Retina (tissue), 1 donor: ENCODE results near the gene APIP.

Source experiments
- DNase-seq: peaks from one replicate; pipeline ENCODE4 v3.0.0-alpha.2; 2016

Gene APIP

DNA sequence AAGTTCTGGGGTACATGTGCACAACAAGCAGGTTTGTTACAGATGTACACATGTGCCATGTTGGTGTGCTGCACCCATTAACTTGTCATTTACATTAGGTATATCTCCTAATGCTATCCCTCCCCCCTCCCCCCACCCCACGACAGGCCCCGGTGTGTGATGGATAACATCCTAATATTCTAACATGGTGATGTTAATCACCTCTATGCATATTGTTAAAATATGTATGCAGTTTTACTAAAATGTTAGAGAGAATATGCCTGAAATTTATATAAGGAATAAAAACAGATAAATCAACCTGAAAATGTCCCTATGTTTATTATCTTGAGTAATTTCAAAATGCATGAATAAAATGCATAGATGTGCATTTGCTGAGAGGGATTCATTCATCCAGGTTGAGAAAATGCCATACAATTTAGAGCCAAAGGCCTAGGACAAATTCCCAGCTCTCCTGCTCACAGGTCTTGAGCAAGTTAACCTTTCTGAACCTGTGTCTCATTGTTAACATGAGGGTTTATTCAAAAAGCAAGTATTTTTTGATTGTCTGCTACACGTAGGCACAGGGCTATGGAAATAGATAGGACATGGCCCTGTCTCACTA is 38.7 kb downstream of the APIP start:
- no peak for DNase-seq

DNA sequence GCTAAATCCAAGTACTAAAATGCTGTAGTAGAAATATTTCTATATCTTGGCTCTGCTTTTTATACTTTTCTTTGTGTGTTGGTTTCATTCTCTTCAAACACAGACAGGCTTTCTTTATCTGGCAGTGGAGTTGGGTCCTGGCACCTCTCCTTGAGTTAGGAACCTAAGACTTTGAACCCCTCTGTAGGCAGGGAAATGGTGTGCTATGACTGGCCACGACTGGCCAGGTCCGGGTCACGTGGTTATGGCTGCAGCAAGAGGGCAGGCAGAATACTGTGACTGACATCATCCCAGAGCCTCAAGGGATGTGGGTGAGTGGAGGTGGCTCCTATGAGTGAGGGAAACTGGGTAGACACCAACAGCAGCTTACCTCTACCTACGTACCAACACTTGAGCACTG is 42.0 kb downstream of the APIP start:
- no peak for DNase-seq

DNA sequence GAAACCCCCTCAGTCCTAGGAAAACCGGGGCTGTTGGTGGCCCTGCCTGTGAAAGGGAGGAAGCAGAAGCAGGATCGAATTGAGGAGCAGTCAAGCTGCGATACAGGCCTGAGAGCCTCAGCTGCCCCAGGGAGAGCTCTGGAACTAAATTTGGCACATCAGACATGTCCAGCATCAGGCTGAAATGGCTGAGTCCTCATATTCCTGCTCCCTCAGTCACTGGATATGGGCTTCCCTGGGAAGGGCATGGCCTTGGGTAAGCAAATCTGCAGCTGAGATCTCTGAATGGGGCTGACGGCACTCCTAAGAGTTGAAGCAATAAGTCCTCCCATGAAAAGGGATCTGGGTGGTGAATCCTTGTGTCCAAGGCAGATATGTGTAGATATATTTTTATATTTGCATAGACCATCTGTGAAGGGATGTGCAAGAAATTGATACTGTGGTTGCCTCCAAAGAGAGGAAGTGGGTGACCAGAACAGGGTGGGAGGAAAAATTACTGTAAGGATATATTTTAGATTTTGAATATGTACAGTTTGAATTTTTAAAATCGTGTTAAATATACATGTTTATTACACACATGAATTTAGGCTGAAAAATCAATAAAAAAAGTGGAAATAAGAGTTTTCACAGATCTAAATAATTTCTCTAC is 45.5 kb downstream of the APIP start:
- no peak for DNase-seq

DNA sequence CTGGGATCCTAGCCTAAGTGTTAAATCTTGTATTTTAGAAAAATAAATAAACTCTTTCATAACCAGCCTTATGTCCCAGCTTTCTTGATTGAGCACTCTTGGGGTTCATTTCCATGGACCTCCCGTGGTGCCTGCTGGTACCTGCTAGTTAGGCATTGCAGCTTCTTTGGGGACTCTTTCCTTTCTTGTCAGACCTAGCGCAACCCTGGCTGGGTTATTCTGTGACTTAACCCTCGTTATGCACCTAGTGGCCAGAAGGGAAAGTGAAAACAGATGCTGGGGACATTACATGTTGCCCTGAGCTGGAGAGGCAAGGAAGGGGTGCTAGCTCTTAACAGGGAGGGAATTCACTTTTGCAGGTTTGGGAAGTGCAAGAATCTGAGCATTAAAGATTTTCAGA is 46.8 kb downstream of the APIP start:
- DNase-seq: no peak

DNA sequence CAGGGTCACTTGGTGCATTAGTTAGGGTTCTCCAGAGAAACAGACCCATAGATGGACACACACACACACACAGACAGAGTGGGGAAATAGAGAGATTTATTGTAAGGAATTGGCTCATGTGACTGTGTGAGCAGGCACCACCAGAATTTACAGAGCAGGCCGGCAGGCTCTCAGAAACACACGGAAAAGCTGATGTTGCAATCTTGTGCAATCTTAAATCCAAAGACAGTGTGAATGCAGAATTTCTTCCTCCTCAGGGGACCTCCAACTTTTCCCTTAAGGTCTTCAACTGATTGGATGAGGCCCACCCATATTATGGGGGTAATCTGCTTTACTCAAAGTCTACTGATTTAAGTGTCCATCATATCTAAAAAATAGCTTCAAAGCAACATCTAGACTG is 49.8 kb downstream of the APIP start:
- no peak for DNase-seq

DNA sequence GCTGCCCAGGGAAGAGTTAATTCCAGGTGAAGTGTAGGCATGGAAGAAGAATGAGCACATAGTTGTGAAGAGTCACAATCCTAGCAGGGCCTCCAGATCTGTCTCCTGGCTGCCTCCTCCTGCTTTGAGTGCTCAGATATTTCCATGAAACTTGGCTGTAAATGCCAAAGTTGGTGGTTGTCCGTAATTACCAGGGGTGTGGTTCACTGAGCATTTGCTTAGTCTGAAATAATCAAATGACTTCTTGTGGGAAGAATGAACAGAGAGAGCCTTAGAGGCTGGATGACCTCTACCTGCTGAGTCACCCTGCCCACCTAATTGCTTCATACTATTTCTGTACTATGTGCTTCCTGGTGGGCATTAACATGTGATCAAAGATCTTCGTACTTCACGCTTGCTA is 50.9 kb downstream of the APIP start:
- DNase-seq: no peak

DNA sequence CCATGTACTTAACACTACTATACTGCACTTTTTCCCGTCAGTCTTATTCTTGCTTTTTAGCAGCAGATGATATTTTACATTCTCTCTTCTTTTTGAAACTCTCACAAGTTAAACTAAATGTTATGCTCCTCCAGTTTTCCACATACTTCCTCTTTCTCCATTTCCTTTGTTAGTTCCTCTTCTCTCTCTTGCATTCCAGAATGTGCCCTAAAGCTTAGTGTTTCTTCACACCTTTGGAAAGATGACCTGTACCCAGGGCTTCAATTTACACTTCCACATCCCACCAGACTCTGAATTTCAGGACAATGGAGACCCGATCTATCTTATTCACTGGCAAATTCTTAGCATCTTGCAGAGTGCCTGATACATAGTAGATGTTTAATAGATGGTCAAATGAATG is 51.8 kb downstream of the APIP start:
- no peak for DNase-seq

DNA sequence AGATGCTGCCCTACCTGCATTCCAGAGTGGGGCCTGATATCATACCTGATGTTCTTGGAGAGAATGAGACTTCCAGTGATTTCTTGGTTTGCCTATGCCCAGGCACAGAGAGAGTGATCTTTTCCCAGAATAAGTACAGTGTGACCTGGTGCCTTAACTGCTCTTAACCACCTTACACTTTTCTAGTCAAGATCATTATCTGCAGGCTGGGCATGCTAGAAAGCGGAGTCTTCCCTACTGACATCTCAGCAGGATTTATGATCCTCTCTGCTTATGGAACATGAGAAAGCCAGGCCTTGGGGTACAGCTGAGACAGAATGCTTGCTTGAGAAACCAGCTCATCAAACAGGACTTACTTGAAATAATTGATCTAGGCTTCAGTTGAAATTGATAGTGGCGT is 53.1 kb downstream of the APIP start:
- no peak for DNase-seq

DNA sequence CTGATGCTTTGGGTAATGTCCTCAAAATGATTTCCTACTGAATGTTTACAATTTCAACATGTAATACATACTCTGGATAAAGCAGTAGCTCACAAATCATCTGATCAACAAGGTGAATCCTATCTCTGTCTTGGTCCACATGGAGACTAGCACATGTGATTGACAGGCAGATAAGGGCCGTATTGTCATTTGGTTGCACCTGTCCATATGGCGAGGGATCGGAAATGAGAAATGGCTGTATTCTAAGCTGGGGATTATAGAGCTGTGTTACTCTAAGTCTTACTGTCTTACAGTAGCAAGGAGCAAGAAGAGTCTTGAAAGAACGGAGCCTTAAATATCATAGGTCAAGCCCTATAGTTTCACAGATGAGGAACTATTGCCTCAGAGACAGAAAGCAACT is 55.7 kb downstream of the APIP start:
- DNase-seq: no peak

DNA sequence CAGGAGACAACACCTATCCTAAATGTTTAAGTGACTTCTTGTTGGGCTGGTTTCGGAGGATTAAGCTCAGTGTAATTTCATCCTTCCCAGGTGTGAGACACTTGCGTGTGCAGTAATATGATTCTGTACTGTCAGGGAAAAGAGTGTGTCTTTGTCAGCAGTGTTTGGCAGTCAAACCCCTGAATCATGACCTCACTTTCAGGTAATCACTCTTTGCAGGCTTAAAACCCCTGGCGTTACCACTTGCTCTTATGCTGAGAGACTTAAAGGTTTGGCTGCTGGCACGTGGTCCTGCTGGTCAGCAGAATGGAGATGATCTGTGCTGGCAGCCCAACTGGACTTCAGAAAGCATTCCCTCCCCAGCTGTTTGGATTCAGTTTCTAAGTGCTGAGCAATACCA is 56.1 kb downstream of the APIP start:
- peak; percentile 9 for DNase-seq

DNA sequence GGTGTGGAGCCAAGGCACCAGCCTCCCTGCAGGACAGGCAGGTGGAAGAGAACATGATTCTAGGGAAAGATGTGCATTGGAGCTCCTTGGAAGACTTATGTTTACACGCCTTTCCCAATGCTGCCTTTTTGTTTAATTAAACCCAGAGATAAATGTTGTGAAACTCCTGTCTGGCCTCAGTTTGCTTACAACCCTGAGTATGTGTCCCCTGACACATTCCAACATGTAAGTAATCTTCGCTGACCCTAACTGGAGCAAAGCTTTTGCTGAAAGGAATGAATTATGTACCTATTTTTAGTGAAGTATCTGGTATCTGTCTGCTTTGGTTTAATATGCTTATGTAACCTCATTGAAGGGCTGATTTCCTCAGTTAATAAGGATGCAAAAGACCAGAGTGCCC is 56.7 kb downstream of the APIP start:
- DNase-seq: peak; percentile 3

DNA sequence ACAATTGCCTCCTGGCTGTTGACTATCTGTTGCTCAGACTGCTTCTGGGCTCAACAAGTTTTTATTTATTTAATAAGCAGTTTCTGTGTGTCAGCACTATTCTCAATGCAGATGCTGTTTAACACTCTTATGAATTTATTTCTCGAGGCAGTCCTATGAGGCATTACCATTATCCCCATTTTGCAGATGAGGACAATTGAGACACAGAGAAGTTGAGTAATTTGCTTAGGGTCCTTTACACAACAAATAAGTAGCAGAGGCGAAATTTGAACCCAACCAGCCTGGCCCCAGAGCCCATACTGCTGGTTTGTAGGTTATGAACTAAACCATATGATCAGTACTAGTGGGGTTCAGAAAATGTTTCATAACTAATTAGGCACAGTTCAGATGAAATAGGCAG is 58.7 kb downstream of the APIP start:
- DNase-seq: no peak

DNA sequence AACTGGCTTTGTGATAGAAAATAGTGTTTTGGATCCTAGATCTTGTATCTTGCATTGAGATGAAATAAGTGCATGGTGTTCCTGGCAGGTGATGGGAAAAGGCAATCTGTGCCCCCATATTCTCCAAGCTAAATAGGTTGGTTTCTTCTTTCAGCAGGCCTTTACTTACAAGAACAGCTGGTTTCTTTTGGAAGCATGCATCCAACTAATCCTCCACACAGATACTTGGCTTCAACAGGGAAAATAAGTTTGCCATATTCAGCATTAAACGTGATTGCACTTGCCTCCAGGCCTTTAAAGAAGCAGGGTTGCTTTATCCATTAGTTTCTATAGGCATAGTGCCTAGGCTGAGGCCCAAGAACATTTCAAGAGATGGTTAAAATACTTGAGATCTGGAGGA is 59.9 kb downstream of the APIP start:
- DNase-seq: no peak

DNA sequence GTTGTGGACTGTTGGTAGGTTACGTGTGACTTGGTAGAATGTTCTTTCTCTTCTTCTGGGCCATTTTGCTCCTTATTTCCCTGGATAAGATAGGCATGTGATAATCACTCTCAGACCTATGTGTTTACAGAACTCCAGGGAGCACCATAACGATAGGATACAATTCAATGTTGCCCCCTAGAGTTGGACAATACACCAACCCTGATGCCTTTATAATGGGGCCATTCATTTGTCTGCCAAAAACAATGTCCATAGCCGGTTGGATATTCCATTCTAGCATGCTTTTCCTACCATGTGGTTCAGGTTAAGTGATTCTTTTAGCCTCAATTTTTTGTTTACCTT is 60.5 kb downstream of the APIP start:
- DNase-seq: no peak

DNA sequence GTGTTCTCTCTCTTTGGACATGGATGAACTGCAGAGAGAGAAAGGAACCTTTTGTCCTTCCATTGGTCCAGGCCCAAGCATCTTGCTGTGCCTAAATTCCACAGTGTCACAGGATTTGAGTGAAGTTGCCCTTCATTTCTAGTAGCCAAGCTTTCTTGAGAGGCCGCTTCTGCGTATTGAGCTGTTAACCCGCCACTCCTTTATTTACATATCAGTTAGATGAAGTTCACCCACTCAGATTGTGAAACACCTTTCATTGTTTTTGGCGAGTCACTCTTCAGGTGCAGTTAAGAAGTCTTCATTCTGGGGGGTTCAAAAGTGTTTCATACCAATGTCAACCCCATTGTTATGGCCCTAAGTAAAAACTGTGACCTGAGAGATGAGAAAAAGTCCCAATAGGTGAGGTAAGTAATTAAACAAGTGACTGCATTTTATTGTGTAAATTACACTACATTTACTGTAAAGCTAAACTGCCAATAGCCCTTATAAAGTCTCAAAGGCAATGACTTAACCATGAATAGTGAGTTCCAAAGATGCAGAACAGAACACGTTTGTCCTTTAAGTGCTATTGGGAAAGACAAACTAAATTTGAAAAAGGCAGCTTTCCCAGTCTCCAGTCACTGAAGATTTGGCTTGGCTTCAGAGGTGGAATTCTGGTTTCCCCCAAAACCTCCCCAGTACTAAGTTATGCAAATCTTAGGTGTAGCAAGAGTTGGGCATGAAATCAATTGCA is 61.0 kb downstream of the APIP start:
- no peak for DNase-seq

DNA sequence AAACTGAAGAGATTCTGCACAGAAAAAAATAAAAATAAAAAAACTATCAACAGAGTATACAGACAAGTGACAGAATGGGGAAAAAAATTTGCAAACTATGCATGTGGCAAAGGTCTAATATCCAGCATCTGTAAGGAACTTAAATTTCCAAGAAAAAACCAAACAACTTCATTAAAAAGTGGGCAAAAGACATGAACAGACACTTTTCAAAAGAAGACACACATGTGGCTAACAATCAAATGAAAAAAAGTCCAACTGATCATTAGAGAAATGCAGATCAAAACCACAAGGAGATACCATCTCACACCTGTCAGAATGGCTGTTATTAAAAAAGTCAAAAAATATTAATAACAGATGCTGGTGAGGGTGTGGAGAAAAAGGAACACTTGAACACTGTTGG is 64.3 kb downstream of the APIP start:
- DNase-seq: no peak

DNA sequence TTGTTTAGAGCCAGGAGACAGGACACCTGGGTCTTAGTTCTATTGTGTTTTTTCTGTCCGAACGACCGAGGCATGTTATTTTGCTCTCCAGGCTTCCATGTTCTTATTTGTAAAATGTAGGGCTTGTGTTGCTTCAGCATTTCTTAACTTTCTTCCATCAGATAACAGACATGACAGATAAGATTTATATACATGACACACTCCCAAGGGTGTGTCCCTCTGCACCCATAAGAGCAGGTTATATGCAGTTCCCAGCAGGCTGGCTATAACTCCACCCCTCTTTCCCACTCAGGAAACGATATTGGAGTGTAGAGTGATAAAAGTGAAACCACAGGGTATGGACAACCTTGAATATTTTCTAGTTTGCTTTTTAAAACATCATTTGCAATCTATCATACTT is 65.8 kb downstream of the APIP start:
- DNase-seq: no peak

DNA sequence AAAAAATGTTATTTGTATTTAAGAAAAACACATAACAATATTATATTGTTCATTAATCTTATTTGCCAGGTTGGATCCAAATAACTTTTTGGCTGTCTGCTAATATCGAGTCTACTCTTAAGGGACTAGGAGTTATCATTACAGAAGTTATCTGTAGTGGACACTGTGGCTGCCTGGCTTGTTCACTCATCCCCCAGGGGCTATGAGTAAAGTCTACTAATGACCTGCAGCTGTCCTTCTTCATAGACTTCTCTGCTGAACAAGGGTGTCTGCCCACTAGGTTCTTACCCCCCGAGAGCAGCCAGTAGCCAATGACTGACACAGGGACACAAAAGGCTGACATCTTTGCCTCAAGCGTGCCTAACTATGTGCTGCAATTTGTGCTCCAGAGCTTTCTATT is 69.7 kb downstream of the APIP start:
- DNase-seq: no peak

DNA sequence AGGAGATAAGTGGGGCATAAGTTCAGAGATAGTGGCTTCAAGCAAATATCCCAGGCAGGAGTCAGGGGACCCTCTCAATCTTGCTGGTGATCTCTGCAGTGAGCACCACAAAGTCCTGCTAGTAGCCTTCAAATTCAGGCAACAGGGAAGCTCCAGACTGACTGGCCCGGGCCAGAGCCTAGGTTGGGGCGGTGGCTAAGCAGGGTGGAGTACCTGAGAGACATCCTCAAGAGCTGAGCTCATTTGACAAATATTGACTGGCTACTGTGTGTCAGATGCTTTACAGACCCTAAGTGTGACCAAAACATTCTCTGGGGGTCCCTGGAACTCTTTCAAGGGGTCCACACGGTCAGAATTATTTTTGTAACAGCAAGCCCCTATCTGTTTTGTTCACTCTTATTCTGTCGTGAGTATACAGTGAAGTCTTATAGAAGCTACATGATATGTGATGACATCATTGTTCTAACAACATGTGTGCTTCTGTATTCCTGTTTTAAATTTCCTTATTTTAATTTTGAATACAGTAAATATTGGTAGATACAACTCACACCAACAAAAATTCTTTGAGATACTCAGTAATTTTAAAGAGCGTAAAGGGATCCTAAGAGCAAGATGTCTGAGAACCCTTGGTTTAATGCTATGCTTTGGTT is 71.6 kb downstream of the APIP start:
- DNase-seq: no peak

DNA sequence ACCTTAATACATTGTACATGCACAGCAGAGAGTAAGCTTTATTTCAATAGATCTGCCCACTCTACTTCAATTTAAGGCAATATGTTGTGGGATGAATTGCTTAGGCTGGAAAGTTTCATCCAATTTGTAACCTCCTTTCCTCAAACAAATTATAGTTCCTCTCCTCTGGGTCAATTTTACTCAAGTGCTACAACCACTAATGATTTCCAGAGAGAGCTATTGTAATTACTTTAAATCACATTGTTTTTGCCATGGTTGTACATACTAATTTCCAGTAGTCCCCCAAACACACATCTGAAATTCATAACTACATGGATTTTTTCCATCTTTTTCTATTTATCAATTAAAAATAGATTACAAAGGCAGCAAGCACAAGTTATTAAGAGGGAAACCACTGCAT is 72.9 kb downstream of the APIP start:
- no peak for DNase-seq

DNA sequence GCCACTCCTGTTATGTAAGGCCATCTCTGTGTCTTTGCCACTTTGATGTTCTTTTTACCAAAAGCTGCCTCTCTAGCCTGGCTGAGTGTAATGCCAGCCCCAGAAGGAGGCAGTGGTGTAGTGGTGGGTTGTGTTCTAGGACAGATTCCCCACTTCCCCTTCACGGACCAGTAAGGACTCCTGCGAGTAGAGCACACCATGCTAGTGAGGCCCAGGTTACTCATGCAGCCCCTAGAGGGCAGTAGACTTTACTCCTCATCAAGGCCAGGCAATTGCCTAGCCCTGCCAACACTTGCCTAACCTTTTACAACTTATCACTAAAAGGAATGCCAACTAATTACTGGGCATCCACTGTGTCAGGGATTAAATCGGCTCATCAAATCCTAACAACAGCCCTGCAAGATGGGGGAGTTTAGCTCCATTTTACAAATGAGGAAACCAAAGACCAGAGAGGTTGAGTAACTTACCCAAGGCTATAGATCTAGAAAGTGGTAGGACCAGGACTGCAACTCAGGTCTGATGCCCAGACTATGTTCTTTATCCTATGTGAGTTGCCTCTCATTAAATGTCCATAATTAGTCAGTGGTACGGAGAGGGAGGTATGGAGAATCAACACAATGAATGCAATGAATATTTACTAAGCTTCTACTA is 75.3 kb downstream of the APIP start:
- DNase-seq: no peak

DNA sequence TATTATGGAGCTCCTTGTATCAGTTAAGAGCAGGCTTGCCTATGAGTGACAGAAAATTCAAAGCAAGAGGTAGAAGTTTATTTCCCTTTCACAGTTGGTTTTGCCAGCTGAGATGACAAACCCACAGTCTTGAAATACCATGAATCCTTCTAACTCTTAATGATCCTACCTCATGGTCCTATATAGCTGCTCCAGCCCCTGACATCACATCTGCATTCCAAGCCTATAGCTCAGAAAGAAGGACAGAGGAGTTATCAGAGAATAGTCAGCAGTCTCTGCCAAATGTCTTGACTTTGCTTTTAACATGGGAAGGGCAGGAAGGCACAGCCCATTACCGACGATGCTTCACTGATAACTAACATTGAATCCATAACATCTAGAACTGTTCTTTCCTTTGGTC is 76.2 kb downstream of the APIP start:
- DNase-seq: no peak

DNA sequence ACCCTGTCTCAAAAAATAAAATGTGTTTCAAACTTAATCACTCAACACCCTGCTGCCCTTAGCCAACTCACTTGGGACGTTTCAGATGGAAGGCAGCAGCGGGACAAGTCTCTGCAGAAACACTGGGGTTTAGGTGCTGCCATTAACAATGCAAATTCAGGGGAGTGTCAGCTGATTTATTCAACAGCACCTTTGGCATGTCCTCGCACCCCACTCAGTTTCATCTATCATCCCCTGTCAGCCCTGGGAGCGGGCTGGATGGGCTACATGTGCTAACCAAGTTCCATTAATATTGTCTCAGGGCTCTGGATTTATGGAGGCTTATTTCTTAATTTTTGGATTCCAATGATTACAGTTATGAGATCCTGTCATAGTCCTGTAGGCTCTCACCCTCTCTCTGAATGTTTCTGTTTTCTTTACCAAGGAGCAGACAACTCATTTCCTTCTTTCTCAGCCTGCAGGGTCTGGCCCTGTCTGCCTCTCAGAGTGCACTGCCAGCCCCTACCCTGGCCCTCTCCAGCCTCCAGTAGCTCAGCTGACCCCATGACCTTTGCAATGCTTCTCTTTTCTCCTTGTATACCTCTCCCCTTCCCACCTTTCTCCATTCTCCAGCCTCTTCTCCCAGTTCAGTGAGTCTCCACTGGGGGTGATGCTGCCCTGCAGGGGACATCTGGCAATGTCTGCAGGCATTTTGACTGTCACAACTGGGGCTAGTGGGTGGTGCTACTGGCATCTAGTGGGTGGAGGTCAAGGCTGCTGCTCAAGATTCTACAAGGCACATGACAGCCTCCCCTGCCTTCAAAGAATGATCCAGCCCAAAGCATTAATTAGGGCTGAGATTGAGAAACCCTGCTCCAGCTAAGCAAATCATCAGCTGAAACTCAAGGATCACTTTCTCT is 79.0 kb downstream of the APIP start:
- DNase-seq: no peak
